ENCODE data around the gene NCOA3. TPM values are rescaled to one million over a fixed set of nuclear protein-coding genes. Genes with fewer than 3 reads are reported as not detected.

The NCOA3 gene
- total RNA-seq, 1 experiment from 2014 or later, result 23.3 TPM

GRCh38 chr20:47500554-47500953 is 1.1 kb upstream of the NCOA3 start:
- H2BK20ac ChIP-seq (ENCODE audit: low read depth, low read length, poor library complexity, severe bottlenecking), result no peak overlapping the region
- H4K20me1 ChIP-seq (ENCODE audit: control insufficient read depth, insufficient read depth, insufficient read length), result no peaks in the 10 kb centered on the region
- H3K4me1 Mint-ChIP-seq, result peaks cover 22 to 31% of the 10 kb centered on the region in 2 experiments
- H4K91ac ChIP-seq (ENCODE audit: insufficient read length, low read depth, low read length), result no peak overlapping the region
- peaks cover 6% of the 10 kb centered on the region; the same call in 1 of the 2 replicates for H3K79me2 ChIP-seq (ENCODE audit: insufficient read depth, low read length)
- H3K9me3 Mint-ChIP-seq, result no peaks in the 10 kb centered on the region
- H3K36me3 Mint-ChIP-seq (ENCODE audit: insufficient read depth in 1 of 3, low read depth in 3 of 3), result no peaks in the 10 kb centered on the region
- no peak overlapping the region for H2AFZ ChIP-seq (ENCODE audit: low read length)
- no peak overlapping the region for H3K56ac ChIP-seq (ENCODE audit: insufficient read length, low read depth, low read length)
- no peak overlapping the region for H3K9ac ChIP-seq (ENCODE audit: extremely low read depth, insufficient read length, low read length)
- no peak overlapping the region for H2BK120ac ChIP-seq (ENCODE audit: low read depth, low read length, poor library complexity, severe bottlenecking)
- no peaks in the 10 kb centered on the region; the same call in 1 of the 2 replicates for H3K27me3 Mint-ChIP-seq (ENCODE audit: low read depth)
- TF ChIP-seq CTCF (conservative IDR thresholded peaks at IDR 0.05), result no peak
- H3K27ac ChIP-seq (ENCODE audit: insufficient read length, low read depth, low read length), result no peak overlapping the region
- peak overlapping the region; percentile 93 to 97 for H3K4me3 Mint-ChIP-seq
- no peak for DNase-seq
- no peak overlapping the region for H2BK15ac ChIP-seq (ENCODE audit: low read depth, low read length)
- H3K27me3 ChIP-seq (ENCODE audit: insufficient read depth, low read length), result no peaks in the 10 kb centered on the region
- no peak overlapping the region for H4K8ac ChIP-seq (replicated peaks; ENCODE audit: insufficient read length, low read depth, low read length)
- H3K14ac ChIP-seq (ENCODE audit: insufficient read depth, low read length), result no peak overlapping the region
- no peak overlapping the region for H2BK12ac ChIP-seq (ENCODE audit: insufficient read length, low read depth, low read length)
- H3K27ac Mint-ChIP-seq, result no peak overlapping the region
- H3K23ac ChIP-seq (ENCODE audit: insufficient read length, low read depth, low read length), result no peak overlapping the region
- no peak overlapping the region for H3K4ac ChIP-seq (ENCODE audit: low read depth, low read length)
- no peak overlapping the region for H2BK5ac ChIP-seq (ENCODE audit: insufficient read length, low read length)
- H2AK5ac ChIP-seq (ENCODE audit: insufficient read length, low read length), result no peak overlapping the region
- H3K18ac ChIP-seq (ENCODE audit: insufficient read length, low read depth, low read length), result no peak overlapping the region
- no peak overlapping the region for H3T11ph ChIP-seq (ENCODE audit: low read length)
- no CpG with 5 or more reads among the region's 4 CpGs for whole genome bisulfite sequencing (ENCODE audit: extremely low coverage, insufficient read length, low lambda C conversion rate)
- H3K9me3 ChIP-seq (ENCODE audit: control insufficient read depth, low read depth, low read length), result no peaks in the 10 kb centered on the region
- H4K5ac ChIP-seq (ENCODE audit: insufficient read length, low read depth, low read length), result no peak overlapping the region
- H3K23me2 ChIP-seq (ENCODE audit: insufficient read length, low read depth, low read length, poor library complexity, severe bottlenecking), result peaks cover 11% of the 10 kb centered on the region
- H3K79me1 ChIP-seq (ENCODE audit: insufficient read depth, low read depth, low read length, poor library complexity, severe bottlenecking), result no peaks in the 10 kb centered on the region
- peak overlapping the region; percentile 73 for H3K4me2 ChIP-seq (ENCODE audit: insufficient read depth, insufficient read length, low read length)
- no peaks in the 10 kb centered on the region for H3K4me1 ChIP-seq (ENCODE audit: insufficient read depth, low read length)

All from H9 (cell line).